Liver (tissue), 9 donors: ENCODE data around the gene ZNF433. TPM values are rescaled to one million over a fixed set of nuclear protein-coding genes. Genes with fewer than 3 reads are reported as not detected.
"Not testable (repeated sequence)": the region's sequence is repeated elsewhere in the genome, so short reads cannot be mapped to it uniquely, and the experiment has no call there.

Experiments used
- DNase-seq: peaks from one replicate; pipeline ENCODE4 v3.0.0-alpha.2; 2017; ENCODE audit warnings: low spot score
- H3K27ac ChIP-seq, 2 donors: one replicate each; pipeline ENCODE4 v1.7.0; 2013; ENCODE audit warnings: inconsistent platforms in 2 of 2, low read length in 2 of 2, control low read depth in 1 of 2, low read depth in 1 of 2, mild to moderate bottlenecking in 1 of 2
- H3K27me3 ChIP-seq, 4 donors: one replicate each; pipeline versions ENCODE4 v1.6.1 to v1.7.0; 2013; ENCODE audit warnings: low read length in 3 of 4, inconsistent platforms in 1 of 4, mild to moderate bottlenecking in 1 of 4, moderate library complexity in 1 of 4; ENCODE audit not compliant: control insufficient read depth in 4 of 4, insufficient read depth in 4 of 4
- H3K36me3 ChIP-seq, 4 donors: one replicate each; pipeline versions ENCODE4 v1.6.1 to v1.7.0; 2013; ENCODE audit warnings: low read length in 3 of 4, mild to moderate bottlenecking in 3 of 4, low read depth in 1 of 4, moderate library complexity in 1 of 4; ENCODE audit not compliant: control insufficient read depth in 4 of 4, insufficient read depth in 3 of 4
- H3K4me1 ChIP-seq, 4 donors: one replicate each; pipeline versions ENCODE4 v1.6.1 to v1.7.0; 2013; ENCODE audit warnings: low read length in 3 of 4, mild to moderate bottlenecking in 3 of 4, moderate library complexity in 1 of 4; ENCODE audit not compliant: control insufficient read depth in 4 of 4, insufficient read depth in 4 of 4
- H3K4me3 ChIP-seq, 3 donors: one replicate each; pipeline versions ENCODE4 v1.6.1 to v1.7.0; 2013; ENCODE audit warnings: low read length in 3 of 3, control low read depth in 1 of 3, low read depth in 1 of 3, mild to moderate bottlenecking in 1 of 3
- H3K9ac ChIP-seq, 2 donors: one replicate each; pipeline ENCODE4 v1.7.0; 2013; ENCODE audit warnings: low read length in 2 of 2, mild to moderate bottlenecking in 2 of 2, moderate library complexity in 2 of 2, control low read depth in 1 of 2, low read depth in 1 of 2
- H3K9me3 ChIP-seq, 4 donors: one replicate each; pipeline versions ENCODE4 v1.6.1 to v1.7.0; 2013; ENCODE audit warnings: low read length in 3 of 4; ENCODE audit not compliant: control insufficient read depth in 4 of 4
- EGR1 ChIP-seq, 2 donors: IDR thresholded peaks; 2 replicates each; pipeline ENCODE4 v1.6.1; 2016 to 2018; ENCODE audit warnings: antibody characterized with exemption in 2 of 2, low read depth in 2 of 2
- FOXA1 ChIP-seq: IDR thresholded peaks from 2 replicates; pipeline ENCODE4 v1.6.1; 2016; ENCODE audit warnings: antibody characterized with exemption
- FOXA2 ChIP-seq: IDR thresholded peaks from 2 replicates; pipeline ENCODE4 v1.6.1; 2016; ENCODE audit warnings: antibody characterized with exemption
- GABPA ChIP-seq, 2 donors: IDR thresholded peaks in 1 of 2; conservative IDR thresholded peaks in 1 of 2; 2 replicates each; pipeline ENCODE4 v1.6.1; 2016; ENCODE audit warnings: antibody characterized with exemption in 2 of 2, mild to moderate bottlenecking in 1 of 2, moderate library complexity in 1 of 2
- HNF4A ChIP-seq, 2 donors: conservative IDR thresholded peaks; 2 replicates each; pipeline ENCODE4 v1.6.1; 2016; ENCODE audit warnings: antibody characterized with exemption in 2 of 2, mild to moderate bottlenecking in 2 of 2
- HNF4G ChIP-seq: IDR thresholded peaks from 2 replicates; pipeline ENCODE4 v1.6.1; 2016; ENCODE audit warnings: antibody characterized with exemption
- JUND ChIP-seq, 2 donors: IDR thresholded peaks; 2 replicates each; pipeline ENCODE4 v1.6.1; 2016; ENCODE audit warnings: antibody characterized with exemption in 2 of 2
- NR2F2 ChIP-seq: IDR thresholded peaks from 2 replicates; pipeline ENCODE4 v1.6.1; 2016; ENCODE audit warnings: antibody characterized with exemption
- RAD21 ChIP-seq, 2 donors: IDR thresholded peaks; 2 replicates each; pipeline ENCODE4 v1.6.1; 2016; ENCODE audit warnings: antibody characterized with exemption in 2 of 2, mild to moderate bottlenecking in 2 of 2
- RXRA ChIP-seq, 2 donors: IDR thresholded peaks; 2 replicates each; pipeline ENCODE4 v1.6.1; 2017 to 2018; ENCODE audit warnings: antibody characterized with exemption in 2 of 2, mild to moderate bottlenecking in 1 of 2
- SP1 ChIP-seq: IDR thresholded peaks from 2 replicates; pipeline ENCODE4 v1.6.1; 2018; ENCODE audit warnings: antibody characterized with exemption, mild to moderate bottlenecking
- TAF1 ChIP-seq: conservative IDR thresholded peaks from 2 replicates; pipeline ENCODE4 v1.6.1; 2016; ENCODE audit warnings: antibody characterized with exemption, mild to moderate bottlenecking
- YY1 ChIP-seq: IDR thresholded peaks from 2 replicates; pipeline ENCODE4 v1.6.1; 2016; ENCODE audit warnings: antibody characterized with exemption, mild to moderate bottlenecking
- WGBS: extraction: QIAGEN DNeasy Blood & Tissue Kit; methylation state at CpG from one replicate; pipeline ENCODE4 v1.1.7; 2013; 5-methylcytosine and 5-hydroxymethylcytosine counted together
- polyA plus RNA-seq, 2 donors: library from polyadenylated mRNA; stranded (reverse) in 1 of 2; unstranded in 1 of 2; fragments of 200-250 nt in 1 of 2; fragments of >200 nt in 1 of 2; fragmentation: Nextera tagmentation in 1 of 2; extraction: Ambion mirVana in 1 of 2; gene quantifications; one replicate each; pipeline versions ENCODE4 v1.2.1 to v1.2.3, GENCODE V29; 2013 to 2015
- total RNA-seq, 2 donors: library from RNA; depleted of rRNA; stranded (reverse); fragments of >200 nt; gene quantifications; one replicate each; pipeline ENCODE4 v1.2.3, GENCODE V29; 2014
- TF ChIP-seq, protein P1 (sequence below): IDR thresholded peaks from 2 replicates; pipeline ENCODE4 v1.6.1; 2016; ENCODE audit warnings: antibody characterized with exemption, mild to moderate bottlenecking
- TF ChIP-seq, protein P2 (sequence below): IDR thresholded peaks from 2 replicates; pipeline ENCODE4 v1.6.1; 2016; ENCODE audit warnings: antibody characterized with exemption
- TF ChIP-seq, protein P3 (sequence below): IDR thresholded peaks from 2 replicates; pipeline ENCODE4 v1.6.1; 2016; ENCODE audit warnings: antibody characterized with exemption
- TF ChIP-seq, protein P4 (sequence below): fragments of 150-350 bp; IDR thresholded peaks from 2 replicates; pipeline ENCODE4 v1.5.1; 2017; ENCODE audit warnings: improper control_type of control experiment, low read depth, low read length; ENCODE audit not compliant: missing input control
- TF ChIP-seq, protein P5 (sequence below): IDR thresholded peaks from 2 replicates; pipeline ENCODE4 v1.6.1; 2016; ENCODE audit warnings: antibody characterized with exemption
- donor health status: healthy.
- donor health status: healthy.
- donor health status: healthy.
- donor health status: healthy.
- donor health status: healthy.

ZNF433 gene
- 1 to 10 TPM; 1.8 to 4.7 TPM for total RNA-seq
- 1 to 10 TPM; 1.3 to 3.2 TPM for polyA plus RNA-seq

DNA sequence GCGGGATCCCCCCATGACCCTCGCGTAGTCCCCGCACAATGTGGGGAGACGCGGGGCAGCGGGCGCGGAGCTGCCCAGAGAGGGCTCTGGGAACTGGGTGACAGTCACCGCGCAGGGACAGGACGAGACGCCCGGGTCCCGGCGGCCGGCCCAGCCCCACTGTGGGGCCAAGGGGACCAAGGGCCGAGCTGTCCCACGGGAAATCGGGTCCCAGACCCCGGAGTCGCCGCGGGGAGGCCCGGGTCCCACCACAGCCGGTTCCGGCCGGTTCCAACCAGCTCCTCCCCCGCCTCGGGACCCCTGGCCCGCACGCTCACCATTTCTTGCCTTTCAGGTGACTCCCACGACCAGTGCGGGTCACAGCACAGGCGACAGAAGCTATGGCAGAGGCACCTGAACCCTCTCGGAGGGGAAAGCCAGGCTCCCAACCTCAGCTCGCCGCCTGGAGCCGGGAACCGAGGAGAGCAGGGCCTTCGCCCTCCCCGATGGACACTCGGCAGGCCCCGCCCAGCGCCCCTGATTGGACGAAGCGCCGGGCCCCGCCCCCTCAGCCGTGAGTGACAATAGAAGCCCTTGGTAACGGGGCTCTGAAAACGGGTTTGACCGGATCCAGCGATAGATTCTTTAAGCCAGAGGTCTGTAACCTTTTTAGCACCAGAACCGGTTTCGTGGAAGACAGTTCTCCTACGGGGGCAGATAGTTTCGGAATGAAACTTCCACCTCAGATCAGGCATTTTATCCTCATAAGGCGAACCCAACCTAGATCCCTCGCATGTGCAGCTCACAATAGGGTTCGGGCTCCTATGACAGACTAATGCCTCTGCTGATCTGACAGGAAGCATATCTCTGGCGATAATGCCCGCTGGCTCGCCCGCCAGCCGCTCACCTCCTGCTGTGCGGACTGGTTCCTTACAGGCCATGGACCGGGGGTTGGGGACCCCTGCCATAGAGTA lies at the start of gene ZNF433:
ZNF433 (minus strand) TSS at position 460 of the 953 bp plus-strand sequence; CDS start at position 320, 140 bp downstream.
- WGBS: 1% methylated on average over 68 of the region's 68 CpGs
- TF ChIP-seq, protein P1, sequence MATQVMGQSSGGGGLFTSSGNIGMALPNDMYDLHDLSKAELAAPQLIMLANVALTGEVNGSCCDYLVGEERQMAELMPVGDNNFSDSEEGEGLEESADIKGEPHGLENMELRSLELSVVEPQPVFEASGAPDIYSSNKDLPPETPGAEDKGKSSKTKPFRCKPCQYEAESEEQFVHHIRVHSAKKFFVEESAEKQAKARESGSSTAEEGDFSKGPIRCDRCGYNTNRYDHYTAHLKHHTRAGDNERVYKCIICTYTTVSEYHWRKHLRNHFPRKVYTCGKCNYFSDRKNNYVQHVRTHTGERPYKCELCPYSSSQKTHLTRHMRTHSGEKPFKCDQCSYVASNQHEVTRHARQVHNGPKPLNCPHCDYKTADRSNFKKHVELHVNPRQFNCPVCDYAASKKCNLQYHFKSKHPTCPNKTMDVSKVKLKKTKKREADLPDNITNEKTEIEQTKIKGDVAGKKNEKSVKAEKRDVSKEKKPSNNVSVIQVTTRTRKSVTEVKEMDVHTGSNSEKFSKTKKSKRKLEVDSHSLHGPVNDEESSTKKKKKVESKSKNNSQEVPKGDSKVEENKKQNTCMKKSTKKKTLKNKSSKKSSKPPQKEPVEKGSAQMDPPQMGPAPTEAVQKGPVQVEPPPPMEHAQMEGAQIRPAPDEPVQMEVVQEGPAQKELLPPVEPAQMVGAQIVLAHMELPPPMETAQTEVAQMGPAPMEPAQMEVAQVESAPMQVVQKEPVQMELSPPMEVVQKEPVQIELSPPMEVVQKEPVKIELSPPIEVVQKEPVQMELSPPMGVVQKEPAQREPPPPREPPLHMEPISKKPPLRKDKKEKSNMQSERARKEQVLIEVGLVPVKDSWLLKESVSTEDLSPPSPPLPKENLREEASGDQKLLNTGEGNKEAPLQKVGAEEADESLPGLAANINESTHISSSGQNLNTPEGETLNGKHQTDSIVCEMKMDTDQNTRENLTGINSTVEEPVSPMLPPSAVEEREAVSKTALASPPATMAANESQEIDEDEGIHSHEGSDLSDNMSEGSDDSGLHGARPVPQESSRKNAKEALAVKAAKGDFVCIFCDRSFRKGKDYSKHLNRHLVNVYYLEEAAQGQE: peak; percentile 75
- TF ChIP-seq EGR1 (IDR thresholded peaks at IDR 0.05; ENCODE audit: low read depth in 2 of 2) (peak in 1 of 2 donors; percentile 19), TAF1 (peak; percentile 52), FOXA1 (no peak), NR2F2 (peak; percentile 40), YY1 (peak; percentile 56), JUND (IDR thresholded peaks at IDR 0.05) (no peak), RXRA (IDR thresholded peaks at IDR 0.05) (peak; percentile 11 to 34), GABPA (IDR thresholded peaks at IDR 0.05 in 1 of 2, conservative IDR thresholded peaks at IDR 0.05 in 1 of 2) (peak in 1 of 2 donors; percentile 48), RAD21 (IDR thresholded peaks at IDR 0.05) (no peak), HNF4A (conservative IDR thresholded peaks at IDR 0.05) (no peak), HNF4G (no peak), SP1 (peak; percentile 84), FOXA2 (no peak)
- TF ChIP-seq, protein P2, sequence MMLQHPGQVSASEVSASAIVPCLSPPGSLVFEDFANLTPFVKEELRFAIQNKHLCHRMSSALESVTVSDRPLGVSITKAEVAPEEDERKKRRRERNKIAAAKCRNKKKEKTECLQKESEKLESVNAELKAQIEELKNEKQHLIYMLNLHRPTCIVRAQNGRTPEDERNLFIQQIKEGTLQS: no peak
- TF ChIP-seq, protein P3, sequence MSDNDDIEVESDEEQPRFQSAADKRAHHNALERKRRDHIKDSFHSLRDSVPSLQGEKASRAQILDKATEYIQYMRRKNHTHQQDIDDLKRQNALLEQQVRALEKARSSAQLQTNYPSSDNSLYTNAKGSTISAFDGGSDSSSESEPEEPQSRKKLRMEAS: no peak
- TF ChIP-seq, protein P4, sequence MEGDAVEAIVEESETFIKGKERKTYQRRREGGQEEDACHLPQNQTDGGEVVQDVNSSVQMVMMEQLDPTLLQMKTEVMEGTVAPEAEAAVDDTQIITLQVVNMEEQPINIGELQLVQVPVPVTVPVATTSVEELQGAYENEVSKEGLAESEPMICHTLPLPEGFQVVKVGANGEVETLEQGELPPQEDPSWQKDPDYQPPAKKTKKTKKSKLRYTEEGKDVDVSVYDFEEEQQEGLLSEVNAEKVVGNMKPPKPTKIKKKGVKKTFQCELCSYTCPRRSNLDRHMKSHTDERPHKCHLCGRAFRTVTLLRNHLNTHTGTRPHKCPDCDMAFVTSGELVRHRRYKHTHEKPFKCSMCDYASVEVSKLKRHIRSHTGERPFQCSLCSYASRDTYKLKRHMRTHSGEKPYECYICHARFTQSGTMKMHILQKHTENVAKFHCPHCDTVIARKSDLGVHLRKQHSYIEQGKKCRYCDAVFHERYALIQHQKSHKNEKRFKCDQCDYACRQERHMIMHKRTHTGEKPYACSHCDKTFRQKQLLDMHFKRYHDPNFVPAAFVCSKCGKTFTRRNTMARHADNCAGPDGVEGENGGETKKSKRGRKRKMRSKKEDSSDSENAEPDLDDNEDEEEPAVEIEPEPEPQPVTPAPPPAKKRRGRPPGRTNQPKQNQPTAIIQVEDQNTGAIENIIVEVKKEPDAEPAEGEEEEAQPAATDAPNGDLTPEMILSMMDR: no peak
- TF ChIP-seq, protein P5, sequence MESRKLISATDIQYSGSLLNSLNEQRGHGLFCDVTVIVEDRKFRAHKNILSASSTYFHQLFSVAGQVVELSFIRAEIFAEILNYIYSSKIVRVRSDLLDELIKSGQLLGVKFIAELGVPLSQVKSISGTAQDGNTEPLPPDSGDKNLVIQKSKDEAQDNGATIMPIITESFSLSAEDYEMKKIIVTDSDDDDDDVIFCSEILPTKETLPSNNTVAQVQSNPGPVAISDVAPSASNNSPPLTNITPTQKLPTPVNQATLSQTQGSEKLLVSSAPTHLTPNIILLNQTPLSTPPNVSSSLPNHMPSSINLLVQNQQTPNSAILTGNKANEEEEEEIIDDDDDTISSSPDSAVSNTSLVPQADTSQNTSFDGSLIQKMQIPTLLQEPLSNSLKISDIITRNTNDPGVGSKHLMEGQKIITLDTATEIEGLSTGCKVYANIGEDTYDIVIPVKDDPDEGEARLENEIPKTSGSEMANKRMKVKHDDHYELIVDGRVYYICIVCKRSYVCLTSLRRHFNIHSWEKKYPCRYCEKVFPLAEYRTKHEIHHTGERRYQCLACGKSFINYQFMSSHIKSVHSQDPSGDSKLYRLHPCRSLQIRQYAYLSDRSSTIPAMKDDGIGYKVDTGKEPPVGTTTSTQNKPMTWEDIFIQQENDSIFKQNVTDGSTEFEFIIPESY: no peak

DNA sequence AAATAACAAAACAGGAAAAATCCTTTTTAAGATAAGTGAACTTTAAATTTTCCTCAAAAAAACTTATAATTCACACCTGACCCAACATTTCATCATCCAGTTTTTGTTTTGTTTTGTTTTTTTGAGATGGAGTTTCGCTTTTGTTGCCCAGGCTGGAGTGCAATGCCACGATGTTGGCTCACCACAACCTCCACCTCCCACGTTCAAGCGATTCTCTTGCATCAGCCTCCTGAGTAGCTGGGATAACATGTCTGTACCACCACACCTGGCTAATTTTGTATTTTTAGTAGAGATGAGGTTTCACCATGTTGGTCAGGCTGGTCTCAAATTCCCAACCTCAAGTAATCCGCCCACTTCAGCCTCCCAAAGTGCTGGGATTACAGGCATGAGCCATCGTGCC lies 47.9 kb upstream of the ZNF433 start:
- H3K27me3 ChIP-seq, H3K9ac ChIP-seq, DNase-seq, H3K27ac ChIP-seq, H3K36me3 ChIP-seq, H3K4me1 ChIP-seq: not testable (repeated sequence)
- H3K4me3 ChIP-seq: peak overlapping the region in 1 of 3 donors; percentile 27
- H3K9me3 ChIP-seq: peaks cover 21 to 48% (median 35%) of the 10 kb centered on the region in 4 donors
- WGBS: 96% methylated on average over 6 of the region's 6 CpGs

More for the DNA sequence above, at the start of gene ZNF433:
- H3K4me1 ChIP-seq: peaks cover 2 to 6% (median 5%) of the 10 kb centered on the region in 4 donors
- H3K9me3 ChIP-seq: no peaks in the 10 kb centered on the region
- peak within 1 kb of the TSS; percentile 4 to 75 for H3K9ac ChIP-seq
- no peaks in the 10 kb centered on the region for H3K27me3 ChIP-seq
- DNase-seq: peak; percentile 96
- peak within 1 kb of the TSS; percentile 67 to 87 for H3K27ac ChIP-seq
- H3K4me3 ChIP-seq: peak within 1 kb of the TSS; percentile 74 to 87 (median 83)
- no peaks in the 10 kb centered on the region for H3K36me3 ChIP-seq
